ENCODE measurements around the gene DDX23.

- TF ChIP-seq CTCF (IDR thresholded peaks at IDR 0.05; ENCODE audit: low read depth, low read length) (no peak), MYC (IDR thresholded peaks at IDR 0.05; ENCODE audit: low read depth, low read length) (no peak), MAX (IDR thresholded peaks at IDR 0.05; ENCODE audit: low read depth, low read length) (no peak)
These were observed 16.5 kb upstream of the DDX23 start for GRCh38 chr12:48868451-48868850.

Measured in NB4 (cell line).